Spleen (tissue), 11 donors: ENCODE measurements around the gene TMEM121B. TPM values are rescaled to one million over a fixed set of nuclear protein-coding genes. Genes with fewer than 3 reads are reported as not detected.
A peak's percentile ranks its signal among the peaks of the same experiment; 100 is the strongest.

Source experiments
- DNase-seq: peaks from one replicate; pipeline ENCODE4 v3.0.0-alpha.2; 2020
- H3K27ac ChIP-seq, 8 donors: fragments of 200-600 bp; sonication (generic) in 7 of 8; 1 replicate in 4 of 8; 2 replicates in 4 of 8; pipeline versions ENCODE4 v1.5.0 to v1.8.0; 2016 to 2021; ENCODE audit warnings: inconsistent platforms in 4 of 8, mild to moderate bottlenecking in 4 of 8, moderate library complexity in 1 of 8
- H3K27me3 ChIP-seq, 7 donors: fragments of 200-600 bp; sonication (generic) in 6 of 7; replicated peaks in 1 of 7; 1 replicate in 4 of 7; 2 replicates in 3 of 7; pipeline versions ENCODE4 v1.5.0 to v1.8.0; 2016 to 2021; ENCODE audit warnings: inconsistent platforms in 3 of 7, mild to moderate bottlenecking in 1 of 7
- H3K36me3 ChIP-seq, 6 donors: fragments of 200-600 bp; sonication (generic) in 5 of 6; 1 replicate in 4 of 6; 2 replicates in 2 of 6; pipeline versions ENCODE4 v1.5.0 to v1.8.0; 2016 to 2021; ENCODE audit warnings: inconsistent platforms in 2 of 6
- H3K4me1 ChIP-seq, 6 donors: fragments of 200-600 bp; sonication (generic) in 5 of 6; 1 replicate in 3 of 6; 2 replicates in 3 of 6; pipeline versions ENCODE4 v1.5.0 to v1.8.0; 2016 to 2021; ENCODE audit warnings: inconsistent platforms in 3 of 6
- H3K4me3 ChIP-seq, 8 donors: fragments of 200-600 bp; sonication (generic) in 7 of 8; 1 replicate in 4 of 8; 2 replicates in 4 of 8; pipeline versions ENCODE4 v1.5.0 to v1.8.0; 2016 to 2021; ENCODE audit warnings: inconsistent platforms in 4 of 8, mild to moderate bottlenecking in 4 of 8, moderate library complexity in 2 of 8
- H3K9me3 ChIP-seq, 8 donors: fragments of 200-600 bp; sonication (generic) in 7 of 8; 1 replicate in 4 of 8; 2 replicates in 4 of 8; pipeline versions ENCODE4 v1.5.0 to v1.8.0; 2016 to 2021; ENCODE audit warnings: inconsistent platforms in 4 of 8
- POLR2A ChIP-seq, 3 donors: fragments of 450-650 bp; IDR thresholded peaks; one replicate each; pipeline ENCODE4 v1.5.1; 2017; ENCODE audit warnings: antibody characterized with exemption in 3 of 3, mild to moderate bottlenecking in 1 of 3
- POLR2AphosphoS5 ChIP-seq, 3 donors: sonication (generic); formaldehyde crosslinking; IDR thresholded peaks; one replicate each; pipeline ENCODE4 v1.5.1; 2017; ENCODE audit warnings: antibody characterized with exemption in 3 of 3
- WGBS, 5 donors: extraction: QIAGEN DNeasy Blood & Tissue Kit in 3 of 5; methylation state at CpG; one replicate each; pipeline versions ENCODE4 v1.1.5 to v1.1.7; 2013 to 2018; 5-methylcytosine and 5-hydroxymethylcytosine counted together
- intact Hi-C: fragments of 100-400 bp; cut with DNase I; formaldehyde crosslinking; loops from one replicate; pipeline ENCODE4 v1.15.0; 2023; ENCODE audit warnings: low total_unique reads
- polyA plus RNA-seq, 3 donors: library from polyadenylated mRNA; stranded (reverse); fragments of 200-250 nt; gene quantifications; one replicate each; pipeline ENCODE4 v1.2.1, GENCODE V29; 2013
- total RNA-seq, 7 donors: library from RNA; depleted of rRNA in 3 of 7; stranded (reverse); fragments of >200 nt in 3 of 7; fragmentation: NEBNext Ultra II Directional in 4 of 7; extraction: Animal tissue kit (Norgen Biotek cat#: 25700) in 4 of 7; gene quantifications; one replicate each; pipeline versions ENCODE4 v1.1.0 to v1.2.1, GENCODE V29; 2016 to 2021
- TF ChIP-seq, protein P1 (sequence below), 11 experiments: fragments of 200-600 bp in 7 of 11; fragments of 450-650 bp in 4 of 11; sonication (generic) in 4 of 11; IDR thresholded peaks in 8 of 11; conservative IDR thresholded peaks in 3 of 11; 1 replicate in 7 of 11; 2 replicates in 4 of 11; pipeline versions ENCODE4 v1.4.0 to v1.8.0; 2016 to 2021; ENCODE audit warnings: antibody characterized with exemption in 11 of 11, inconsistent platforms in 4 of 11, mild to moderate bottlenecking in 1 of 11
- donor health status: healthy with polysubstance abuse.
- donor health status: DM: no; HTN: no; CAD: no; lungs with moderate emphysema.
- donor health status: DM: no; HTN: no; CAD: no.
- donor health status: Bipolar disorder and iron deficiency.
- donor health status: healthy.
- donor health status: DM: no; HTN: no; CAD: no.
- donor health status: DM: yes; HTN: yes; CAD: no.

The TMEM121B gene
- total and polyA plus RNA-seq, 10 donors: 0.03 to 3.6 (median 0.79) TPM

DNA sequence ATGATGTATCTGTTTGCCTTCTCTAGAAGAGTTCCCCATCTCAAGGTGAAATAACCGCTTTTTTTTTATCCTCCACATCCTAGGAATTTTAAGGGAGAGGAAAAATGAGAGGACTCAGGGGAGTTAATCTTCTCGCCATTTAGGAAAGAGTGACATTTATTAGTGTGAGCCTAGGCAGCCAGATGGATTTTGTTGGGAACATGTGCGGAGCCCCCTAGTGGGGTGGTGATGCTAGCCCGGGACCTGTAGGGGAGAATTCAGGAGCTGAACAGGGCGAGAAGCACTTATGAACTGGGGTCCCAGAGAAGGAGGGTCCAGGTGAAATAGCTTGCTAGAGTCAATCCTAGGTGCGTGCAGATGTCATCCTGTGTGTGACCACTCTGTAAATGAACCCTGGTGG, 25.6 kb downstream of the TMEM121B start:
- H3K9me3 ChIP-seq: no peaks in the 10 kb centered on the region
- H3K4me3 ChIP-seq: no peak overlapping the region
- H3K36me3 ChIP-seq: peaks cover 5 to 51% (median 27%) of the 10 kb centered on the region in 6 donors
- intact Hi-C loops: no loop called here
- peaks cover 5 to 100% (median 66%) of the 10 kb centered on the region in 6 donors for H3K4me1 ChIP-seq
- peak; percentile 43 for DNase-seq
- peak overlapping the region in 4 of 8 donors; percentile 25 to 88 (median 83) for H3K27ac ChIP-seq
- WGBS, 5 donors: 80 to 89% (median 85%) methylated on average over 6 of the region's 6 CpGs
- no peak for TF ChIP-seq POLR2AphosphoS5 (IDR thresholded peaks at IDR 0.05)
- H3K27me3 ChIP-seq: no peaks in the 10 kb centered on the region

DNA sequence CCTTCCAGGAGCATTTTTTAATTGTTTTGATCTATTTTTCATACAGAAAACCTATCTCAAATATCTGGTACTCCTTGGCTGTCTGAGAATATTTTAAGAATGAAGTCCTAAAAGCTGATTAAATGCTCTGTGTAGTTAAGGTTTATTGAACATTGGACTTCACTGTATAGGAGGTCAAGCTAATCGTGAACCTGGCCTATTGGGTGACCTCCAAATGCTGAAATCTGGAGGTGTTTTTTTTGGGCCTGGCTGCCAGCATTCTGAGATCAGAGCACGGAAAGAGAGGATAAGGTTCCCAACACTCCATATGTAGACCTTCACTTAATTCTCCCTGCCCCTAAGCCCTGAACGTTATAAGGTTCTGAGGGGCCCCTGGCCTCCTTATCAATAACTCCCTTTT, 28.1 kb downstream of the TMEM121B start:
- intact Hi-C loops: no loop called here
- TF ChIP-seq, protein P1, sequence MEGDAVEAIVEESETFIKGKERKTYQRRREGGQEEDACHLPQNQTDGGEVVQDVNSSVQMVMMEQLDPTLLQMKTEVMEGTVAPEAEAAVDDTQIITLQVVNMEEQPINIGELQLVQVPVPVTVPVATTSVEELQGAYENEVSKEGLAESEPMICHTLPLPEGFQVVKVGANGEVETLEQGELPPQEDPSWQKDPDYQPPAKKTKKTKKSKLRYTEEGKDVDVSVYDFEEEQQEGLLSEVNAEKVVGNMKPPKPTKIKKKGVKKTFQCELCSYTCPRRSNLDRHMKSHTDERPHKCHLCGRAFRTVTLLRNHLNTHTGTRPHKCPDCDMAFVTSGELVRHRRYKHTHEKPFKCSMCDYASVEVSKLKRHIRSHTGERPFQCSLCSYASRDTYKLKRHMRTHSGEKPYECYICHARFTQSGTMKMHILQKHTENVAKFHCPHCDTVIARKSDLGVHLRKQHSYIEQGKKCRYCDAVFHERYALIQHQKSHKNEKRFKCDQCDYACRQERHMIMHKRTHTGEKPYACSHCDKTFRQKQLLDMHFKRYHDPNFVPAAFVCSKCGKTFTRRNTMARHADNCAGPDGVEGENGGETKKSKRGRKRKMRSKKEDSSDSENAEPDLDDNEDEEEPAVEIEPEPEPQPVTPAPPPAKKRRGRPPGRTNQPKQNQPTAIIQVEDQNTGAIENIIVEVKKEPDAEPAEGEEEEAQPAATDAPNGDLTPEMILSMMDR (IDR thresholded peaks at IDR 0.05 in 8 of 11, conservative IDR thresholded peaks at IDR 0.05 in 3 of 11): no peak
- TF ChIP-seq POLR2A (IDR thresholded peaks at IDR 0.05) (no peak), POLR2AphosphoS5 (IDR thresholded peaks at IDR 0.05) (no peak)
- 79 to 89% (median 85%) methylated on average over 3 of the region's 3 CpGs for WGBS, 5 donors

DNA sequence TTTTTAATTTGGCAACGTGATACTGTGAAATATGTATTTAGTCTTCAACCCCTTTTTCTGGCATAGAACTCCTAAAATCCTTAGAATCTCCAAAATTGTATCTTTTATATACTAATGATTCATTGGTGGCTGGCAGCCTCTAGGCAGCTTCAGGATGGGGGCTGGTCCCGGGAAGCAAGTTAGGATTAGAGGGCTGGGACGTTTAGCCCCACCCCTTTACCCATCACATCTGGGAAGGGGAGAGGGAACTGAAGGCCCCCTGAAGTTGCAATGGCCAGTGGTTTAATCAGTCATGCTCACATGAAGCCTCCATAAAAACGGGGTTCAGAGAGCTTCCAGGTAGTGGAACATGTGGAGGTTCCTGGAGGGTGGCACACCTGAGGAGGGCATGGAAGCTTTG, 29.3 kb downstream of the TMEM121B start:
- Histone ChIP-seq H3K9me3 (no peaks in the 10 kb centered on the region), H3K36me3 (peaks cover 0 to 29% (median 0%) of the 10 kb centered on the region in 6 donors), H3K27ac (peak overlapping the region in 1 of 8 donors; percentile 14), H3K27me3 (no peaks in the 10 kb centered on the region), H3K4me1 (peaks cover 7 to 100% (median 71%) of the 10 kb centered on the region in 6 donors), H3K4me3 (no peak overlapping the region)
- 64 to 79% (median 76%) methylated on average over 4 of the region's 4 CpGs for WGBS, 5 donors
- no peak for DNase-seq
- intact Hi-C loops: no loop called here
- TF ChIP-seq POLR2A (IDR thresholded peaks at IDR 0.05): no peak
- TF ChIP-seq, protein P1 (IDR thresholded peaks at IDR 0.05 in 8 of 11, conservative IDR thresholded peaks at IDR 0.05 in 3 of 11): no peak
- TF ChIP-seq POLR2AphosphoS5 (IDR thresholded peaks at IDR 0.05): no peak

More for the DNA sequence above, 28.1 kb downstream of the TMEM121B start:
- no peak for DNase-seq
- H3K9me3 ChIP-seq: no peaks in the 10 kb centered on the region
- H3K27ac ChIP-seq: no peak overlapping the region
- no peak overlapping the region for H3K4me3 ChIP-seq
- peaks cover 0 to 40% (median 6%) of the 10 kb centered on the region in 6 donors for H3K36me3 ChIP-seq
- H3K4me1 ChIP-seq: peaks cover 0 to 100% (median 71%) of the 10 kb centered on the region in 6 donors
- no peaks in the 10 kb centered on the region for H3K27me3 ChIP-seq

DNA sequence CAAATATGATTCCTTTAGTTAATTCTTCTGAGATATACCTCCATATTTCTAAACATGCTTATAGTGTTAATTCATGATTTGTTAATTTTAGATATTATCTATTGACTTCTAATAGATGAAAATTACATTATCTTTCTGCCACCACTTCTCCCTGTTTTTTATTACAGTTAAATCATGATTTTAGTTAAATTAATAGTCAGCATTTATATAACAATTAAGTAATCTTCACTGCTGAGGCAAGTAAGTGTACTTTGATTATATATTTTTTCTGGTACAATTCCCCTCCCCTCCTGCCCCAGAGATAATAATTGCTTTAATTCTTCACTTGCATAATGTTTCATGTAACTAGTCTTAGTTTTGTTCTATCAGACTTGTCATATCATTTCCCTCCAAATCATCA, 30.6 kb downstream of the TMEM121B start:
- no peak for DNase-seq
- Histone ChIP-seq H3K27me3 (no peaks in the 10 kb centered on the region), H3K27ac (no peak overlapping the region), H3K4me3 (no peak overlapping the region), H3K36me3 (peaks cover 0 to 27% (median 0%) of the 10 kb centered on the region in 6 donors), H3K4me1 (peaks cover 19 to 100% (median 78%) of the 10 kb centered on the region in 6 donors), H3K9me3 (no peaks in the 10 kb centered on the region)
- intact Hi-C loops: no loop called here
- TF ChIP-seq POLR2A (IDR thresholded peaks at IDR 0.05): no peak
- no peak for TF ChIP-seq POLR2AphosphoS5 (IDR thresholded peaks at IDR 0.05)
- TF ChIP-seq, protein P1 (IDR thresholded peaks at IDR 0.05 in 8 of 11, conservative IDR thresholded peaks at IDR 0.05 in 3 of 11): no peak
